Thymus (tissue), 11 donors: ENCODE data around the gene PDE6G. TPM values are rescaled to one million over a fixed set of nuclear protein-coding genes. Genes with fewer than 3 reads are reported as not detected.

Source experiments
- DNase-seq, 9 donors: peaks; one replicate each; pipeline ENCODE4 v3.0.0-alpha.2; 2013; ENCODE audit warnings: low spot score in 9 of 9, low read depth in 6 of 9, missing footprints in 1 of 9
- H3K27ac ChIP-seq, 2 donors: one replicate each; pipeline ENCODE4 v1.5.1; 2013; ENCODE audit warnings: control low read depth in 1 of 2, low read depth in 1 of 2, low read length in 1 of 2, mild to moderate bottlenecking in 1 of 2, moderate library complexity in 1 of 2
- H3K27me3 ChIP-seq, 2 donors: one replicate each; pipeline ENCODE4 v1.5.1; 2013; ENCODE audit warnings: low read length in 1 of 2; ENCODE audit not compliant: control insufficient read depth in 2 of 2, insufficient read depth in 1 of 2
- H3K36me3 ChIP-seq, 2 donors: one replicate each; pipeline ENCODE4 v1.5.1; 2013; ENCODE audit warnings: low read length in 1 of 2, mild to moderate bottlenecking in 1 of 2, moderate library complexity in 1 of 2; ENCODE audit not compliant: control insufficient read depth in 2 of 2, insufficient read depth in 2 of 2
- H3K4me1 ChIP-seq, 2 donors: one replicate each; pipeline ENCODE4 v1.5.1; 2013; ENCODE audit warnings: low read length in 2 of 2; ENCODE audit not compliant: control insufficient read depth in 2 of 2, insufficient read depth in 2 of 2
- H3K4me3 ChIP-seq, 2 donors: one replicate each; pipeline ENCODE4 v1.5.1; 2013; ENCODE audit warnings: low read length in 2 of 2, control low read depth in 1 of 2, mild to moderate bottlenecking in 1 of 2
- H3K9me3 ChIP-seq, 2 donors: one replicate each; pipeline ENCODE4 v1.5.1; 2013; ENCODE audit warnings: low read length in 1 of 2, mild to moderate bottlenecking in 1 of 2; ENCODE audit not compliant: control insufficient read depth in 2 of 2, insufficient read depth in 1 of 2
- WGBS: extraction: QIAGEN DNeasy Blood & Tissue Kit; methylation state at CpG from one replicate; pipeline ENCODE4 v1.1.7; 2013; 5-methylcytosine and 5-hydroxymethylcytosine counted together
- polyA plus RNA-seq: library from polyadenylated mRNA; stranded (reverse); fragments of 200-250 nt; gene quantifications from one replicate; pipeline ENCODE4 v1.2.3, GENCODE V29; 2013
- total RNA-seq: library from RNA; stranded (reverse); fragments of 120-200 nt; gene quantifications from one replicate; pipeline ENCODE4 v1.2.4, GENCODE V29; 2013
- donor health status: healthy.

Gene PDE6G
- total and polyA plus RNA-seq, 2 donors, result 12.2 to 18.2 TPM

DNA sequence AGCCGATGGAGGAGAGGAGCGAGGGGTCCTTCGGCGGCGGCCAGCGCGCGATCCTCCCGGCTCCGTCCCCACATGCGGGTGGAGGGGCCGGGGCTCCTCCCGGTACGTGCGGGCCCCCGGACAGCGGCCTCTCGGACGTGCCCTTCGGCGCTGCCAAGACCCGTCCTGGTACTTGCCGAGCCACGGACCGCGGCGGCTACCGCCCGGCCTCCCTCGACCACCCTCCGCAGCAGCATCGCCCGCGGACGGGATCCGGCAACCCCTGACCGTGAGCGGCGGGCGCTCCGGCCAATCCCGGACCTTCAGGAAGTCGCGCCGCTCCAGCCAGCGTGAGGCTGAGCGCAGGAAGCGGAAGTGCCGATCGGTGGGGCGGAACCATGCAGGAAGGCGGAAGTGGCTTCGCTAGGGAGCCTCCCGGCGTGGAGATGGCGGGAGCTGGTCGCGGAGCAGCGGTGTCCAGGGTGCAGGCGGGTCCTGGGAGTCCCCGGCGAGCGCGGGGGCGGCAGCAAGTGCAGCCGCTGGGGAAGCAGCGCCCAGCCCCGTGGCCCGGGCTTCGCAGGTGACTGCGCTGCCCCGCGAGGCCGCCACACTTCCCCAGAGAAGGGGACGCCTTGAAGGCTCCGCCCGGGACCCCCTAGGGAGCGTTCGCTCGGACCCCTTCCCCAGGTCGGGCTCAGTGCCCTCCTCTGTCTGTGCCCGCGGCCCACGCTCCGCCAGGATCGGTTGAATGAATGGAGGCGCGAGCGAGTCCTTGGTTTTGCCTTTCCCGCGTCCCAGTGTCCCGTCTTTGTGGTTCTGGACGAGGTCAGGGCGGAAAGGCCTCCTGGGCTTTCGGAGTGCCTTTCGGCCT is 10.2 kb upstream of the PDE6G start, which contains the start of the genes CCDC137 and OXLD1:
TSS of gene CCDC137 (plus strand) at position 396 of the 850 bp plus-strand sequence. CDS start at position 426, 30 bp downstream.
TSS of gene OXLD1 (minus strand) at position 264 of the 850 bp plus-strand sequence. CDS start at position 236, 28 bp downstream.
- Histone ChIP-seq H3K36me3 (peaks cover 30 to 33% of the 10 kb centered on the region in 2 donors), H3K27me3 (no peaks in the 10 kb centered on the region), H3K4me3 (peak within 1 kb of the TSS; percentile 91 to 93), H3K4me1 (peaks cover 5 to 46% of the 10 kb centered on the region in 2 donors), H3K27ac (peak within 1 kb of the TSS; percentile 80 to 91), H3K9me3 (no peaks in the 10 kb centered on the region)
- peak; percentile 83 to 96 (median 89) for DNase-seq
- WGBS, result under 1% methylated on average over 96 of the region's 96 CpGs

DNA sequence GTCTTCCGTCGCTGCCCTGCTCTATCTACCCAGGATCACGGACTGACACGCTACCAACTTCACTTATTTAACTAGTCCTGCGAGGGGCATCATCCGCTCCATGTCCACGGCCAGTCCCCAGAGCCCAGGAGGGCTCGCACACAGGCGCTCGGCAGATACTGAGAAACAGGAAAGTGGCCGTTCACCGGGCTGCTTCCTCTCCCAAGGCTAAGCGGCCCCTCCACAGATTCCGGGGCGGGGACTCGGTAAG is 9.7 kb upstream of the PDE6G start:
- Histone ChIP-seq H3K4me1 (peaks cover 5 to 46% of the 10 kb centered on the region in 2 donors), H3K27ac (peak overlapping the region; percentile 80 to 91), H3K36me3 (peaks cover 24 to 27% of the 10 kb centered on the region in 2 donors), H3K9me3 (no peaks in the 10 kb centered on the region), H3K4me3 (peak overlapping the region; percentile 91 to 93), H3K27me3 (no peaks in the 10 kb centered on the region)
- DNase-seq, result peak in 2 of 9 donors; percentile 32 to 57
- WGBS, result 2% methylated on average over 16 of the region's 16 CpGs

- Histone ChIP-seq H3K36me3 (peaks cover 20 to 23% of the 10 kb centered on the region in 2 donors), H3K4me1 (peaks cover 5 to 46% of the 10 kb centered on the region in 2 donors), H3K4me3 (peak overlapping the region; percentile 91 to 93), H3K27ac (peak overlapping the region in 1 of 2 donors; percentile 80), H3K27me3 (no peaks in the 10 kb centered on the region), H3K9me3 (no peaks in the 10 kb centered on the region)
- peak in 2 of 9 donors; percentile 23 to 49 for DNase-seq
- WGBS, result 65% methylated on average over 30 of the region's 30 CpGs
Observed at GRCh38 chr17:81665205-81666091, 9.1 kb upstream of the PDE6G start.

- Histone ChIP-seq H3K9me3 (no peaks in the 10 kb centered on the region), H3K27me3 (no peaks in the 10 kb centered on the region), H3K4me1 (peaks cover 5 to 46% of the 10 kb centered on the region in 2 donors), H3K27ac (no peak overlapping the region), H3K4me3 (no peak overlapping the region), H3K36me3 (peaks cover 6 to 11% of the 10 kb centered on the region in 2 donors)
- DNase-seq, result no peak
- WGBS, result 98% methylated on average over 7 of the region's 7 CpGs
Observed at GRCh38 chr17:81664051-81664470, 7.7 kb upstream of the PDE6G start.

- no peak overlapping the region for H3K27ac ChIP-seq
- 98% methylated on average over 4 of the region's 4 CpGs for WGBS
- no peak for DNase-seq
- H3K9me3 ChIP-seq, result no peaks in the 10 kb centered on the region
- peaks cover 4 to 6% of the 10 kb centered on the region in 2 donors for H3K36me3 ChIP-seq
- H3K4me1 ChIP-seq, result peaks cover 0 to 37% of the 10 kb centered on the region in 2 donors
- no peaks in the 10 kb centered on the region for H3K27me3 ChIP-seq
- H3K4me3 ChIP-seq, result no peak overlapping the region
Observed at GRCh38 chr17:81662002-81662401, 5.7 kb upstream of the PDE6G start.

DNA sequence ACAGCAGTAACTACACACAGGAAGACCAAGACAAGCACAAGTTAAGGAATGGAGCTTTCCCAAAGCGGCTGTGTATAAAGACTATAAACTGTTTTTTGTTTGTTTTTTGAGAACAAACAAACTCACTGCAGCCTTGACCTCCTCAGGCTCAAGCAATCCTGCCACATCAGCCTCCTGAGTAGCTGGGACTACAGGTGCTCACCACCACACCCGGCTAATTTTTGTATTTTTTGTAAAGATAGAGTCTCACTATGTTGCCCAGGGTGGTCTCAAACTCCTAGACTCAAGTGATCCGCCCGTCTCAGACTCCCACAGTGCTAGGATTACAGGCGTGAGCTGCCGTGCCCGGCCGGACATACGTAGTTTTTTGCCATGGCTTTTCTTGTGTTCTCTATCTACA is 4.1 kb upstream of the PDE6G start:
- Histone ChIP-seq H3K4me3 (no peak overlapping the region), H3K36me3 (peaks cover 4 to 6% of the 10 kb centered on the region in 2 donors), H3K4me1 (peaks cover 0 to 36% of the 10 kb centered on the region in 2 donors), H3K27me3 (no peaks in the 10 kb centered on the region), H3K27ac (no peak overlapping the region), H3K9me3 (no peaks in the 10 kb centered on the region)
- 98% methylated on average over 9 of the region's 9 CpGs for WGBS
- no peak for DNase-seq

GRCh38 chr17:81659038-81659437 is 2.7 kb upstream of the PDE6G start:
- H3K4me1 ChIP-seq, result peaks cover 0 to 32% of the 10 kb centered on the region in 2 donors
- no peak for DNase-seq
- no peaks in the 10 kb centered on the region for H3K27me3 ChIP-seq
- H3K9me3 ChIP-seq, result no peaks in the 10 kb centered on the region
- WGBS, result 89% methylated on average over 5 of the region's 5 CpGs
- H3K4me3 ChIP-seq, result no peak overlapping the region
- no peak overlapping the region for H3K27ac ChIP-seq
- no peaks in the 10 kb centered on the region for H3K36me3 ChIP-seq

- no peaks in the 10 kb centered on the region for H3K27me3 ChIP-seq
- no peaks in the 10 kb centered on the region for H3K36me3 ChIP-seq
- H3K4me1 ChIP-seq, result peaks cover 5 to 29% of the 10 kb centered on the region in 2 donors
- no peaks in the 10 kb centered on the region for H3K9me3 ChIP-seq
- WGBS, result 66% methylated on average over 4 of the region's 4 CpGs
- H3K27ac ChIP-seq, result no peak overlapping the region
- no peak for DNase-seq
- H3K4me3 ChIP-seq, result no peak overlapping the region
Observed at GRCh38 chr17:81656835-81657234, 493 bp upstream of the PDE6G start.
